NCI-H460 (cell line): ENCODE data around the gene CNTNAP2. TPM values are rescaled to one million over a fixed set of nuclear protein-coding genes. Genes with fewer than 3 reads are reported as not detected.
"Not testable (repeated sequence)": the region's sequence is repeated elsewhere in the genome, so short reads cannot be mapped to it uniquely, and the experiment has no call there.

Experiments
- DNase-seq: peaks from one replicate; pipeline ENCODE4 v3.0.0-alpha.2; 2016; ENCODE audit warnings: low read depth; ENCODE audit errors: extremely low read depth
- total RNA-seq: library from RNA; depleted of rRNA; stranded (reverse); fragments of >200 nt; shearing (Covaris generic); gene quantifications from 2 replicates; pipeline ENCODE4 v1.2.3, GENCODE V29; 2014

Gene CNTNAP2
- total RNA-seq, 1 experiment from 2014 or later: 0.15 TPM

DNA sequence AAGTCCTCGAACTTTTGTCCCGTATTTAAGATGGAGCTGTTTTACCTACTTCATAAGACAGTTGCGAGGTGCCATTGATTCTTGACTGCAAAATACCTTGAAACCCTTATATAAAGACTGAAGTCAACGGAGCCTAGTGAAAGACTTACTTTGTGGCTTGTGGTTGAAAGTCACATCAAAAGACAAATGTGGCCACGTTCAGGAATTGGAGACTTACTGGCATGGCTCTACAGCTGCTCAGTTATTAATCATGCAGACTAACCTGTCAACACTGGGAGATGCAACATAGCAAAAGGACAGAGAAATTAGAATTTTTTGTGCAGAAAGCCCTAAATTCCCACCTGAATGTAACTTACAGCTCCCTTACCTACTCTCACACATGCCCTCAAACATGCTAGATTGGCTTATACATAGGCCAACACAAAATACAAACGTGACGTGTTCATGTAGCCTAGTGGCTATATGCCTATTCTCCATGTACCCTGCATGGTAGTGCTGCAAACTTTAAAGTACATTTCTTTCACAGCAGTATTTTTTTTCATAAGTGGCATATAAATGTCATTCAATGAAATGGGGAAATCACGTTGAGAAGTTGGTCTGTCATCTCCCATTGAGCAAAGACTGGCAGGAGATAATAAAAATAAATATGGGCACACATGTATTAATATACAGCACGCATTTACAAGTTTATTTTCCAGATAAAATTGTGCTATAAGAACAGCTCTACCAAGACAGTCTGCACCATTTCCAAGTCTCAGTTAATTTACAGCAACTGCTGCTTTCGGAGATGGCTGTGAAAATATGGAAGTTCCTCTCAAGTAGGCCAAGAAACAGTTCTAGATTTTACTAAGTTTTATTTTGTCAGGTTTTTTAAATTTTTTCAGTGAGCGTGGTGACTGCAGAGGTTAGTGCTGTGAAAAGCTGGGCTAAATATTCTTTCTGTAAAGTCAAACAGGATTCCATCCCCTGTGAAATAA, 2303.5 kb downstream of the CNTNAP2 start:
- no peak for DNase-seq

- DNase-seq: no peak
Observed at GRCh38 chr7:148422030-148422429, 2305.4 kb downstream of the CNTNAP2 start.

DNA sequence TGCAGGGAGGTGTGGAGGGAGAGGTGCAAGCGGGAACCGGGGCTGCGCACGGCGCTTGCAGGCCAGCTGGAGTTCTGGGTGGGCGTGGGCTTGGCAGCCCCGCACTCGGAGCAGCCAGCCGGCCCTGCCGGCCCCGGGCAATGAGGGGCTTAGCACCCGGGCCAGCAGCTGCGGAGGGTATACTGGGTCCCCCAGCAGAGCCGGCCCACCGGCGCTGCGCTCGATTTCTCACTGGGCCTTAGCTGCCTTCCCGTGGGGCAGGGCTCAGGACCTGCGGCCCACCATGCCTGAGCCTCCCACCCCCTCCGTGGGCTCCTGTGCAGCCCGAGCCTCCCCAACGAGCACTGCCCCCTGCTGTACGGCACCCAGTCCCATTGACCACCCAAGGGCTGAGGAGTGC, 2309.8 kb downstream of the CNTNAP2 start:
- DNase-seq: not testable (repeated sequence)

- DNase-seq: not testable (repeated sequence)
Observed at GRCh38 chr7:148430690-148431089, 2314.1 kb downstream of the CNTNAP2 start.

GRCh38 chr7:148433521-148434180, 2317.1 kb downstream of the CNTNAP2 start:
- no peak for DNase-seq

DNA sequence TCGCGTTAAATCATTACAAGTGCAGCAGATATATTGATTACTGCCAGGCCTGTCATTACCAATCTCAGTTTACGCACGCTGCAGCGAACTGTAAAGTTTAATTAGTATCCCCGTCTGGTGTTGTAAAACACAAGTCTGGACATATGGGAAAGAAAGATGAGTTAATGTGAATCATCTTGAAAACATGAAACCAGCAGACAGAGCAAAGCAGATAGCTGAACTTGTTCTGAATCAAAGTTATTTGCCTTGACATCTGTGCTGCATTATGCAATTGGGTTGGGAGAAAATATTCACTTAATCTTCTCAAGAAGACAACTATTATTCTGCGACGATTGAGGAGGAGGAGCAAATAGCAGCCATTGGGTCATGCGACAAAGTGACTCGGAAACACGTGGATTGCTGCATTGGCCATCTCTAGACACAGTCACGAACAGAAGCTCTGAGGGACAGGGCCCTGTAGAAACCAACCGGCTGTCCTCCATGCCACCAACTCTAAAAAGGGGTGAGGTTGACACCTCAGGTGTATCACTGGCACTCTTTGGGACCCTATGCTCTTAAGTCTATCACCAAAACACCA, 2317.7 kb downstream of the CNTNAP2 start:
- DNase-seq: no peak

DNA sequence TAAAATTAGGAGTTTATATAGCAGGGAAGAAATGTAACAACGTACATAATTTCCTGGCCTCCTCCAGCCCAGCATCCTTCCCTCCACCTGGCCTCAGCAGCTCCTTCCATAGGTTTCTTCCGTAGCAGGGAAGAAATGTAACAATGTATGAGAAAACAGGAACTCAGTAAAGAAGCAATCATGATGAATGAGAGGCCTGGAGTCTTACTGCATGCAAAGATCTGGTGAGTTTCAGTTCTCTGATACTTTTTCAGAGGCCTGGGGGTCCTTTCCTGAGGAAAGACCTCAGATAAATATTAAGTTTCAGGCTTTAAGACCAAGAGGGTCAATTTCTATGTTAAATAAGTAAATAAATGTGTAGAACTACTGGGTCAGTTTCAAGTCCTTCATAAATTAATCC, 2318.3 kb downstream of the CNTNAP2 start:
- no peak for DNase-seq

GRCh38 chr7:148435715-148436114, 2319.1 kb downstream of the CNTNAP2 start:
- no peak for DNase-seq

GRCh38 chr7:148436135-148436534, 2319.5 kb downstream of the CNTNAP2 start:
- DNase-seq: no peak

- no peak for DNase-seq
Observed at GRCh38 chr7:148436571-148436970, 2320.0 kb downstream of the CNTNAP2 start.

GRCh38 chr7:148437043-148437442, 2320.4 kb downstream of the CNTNAP2 start:
- DNase-seq: no peak

- no peak for DNase-seq
Observed at GRCh38 chr7:148442141-148442655, 2325.6 kb downstream of the CNTNAP2 start.

DNA sequence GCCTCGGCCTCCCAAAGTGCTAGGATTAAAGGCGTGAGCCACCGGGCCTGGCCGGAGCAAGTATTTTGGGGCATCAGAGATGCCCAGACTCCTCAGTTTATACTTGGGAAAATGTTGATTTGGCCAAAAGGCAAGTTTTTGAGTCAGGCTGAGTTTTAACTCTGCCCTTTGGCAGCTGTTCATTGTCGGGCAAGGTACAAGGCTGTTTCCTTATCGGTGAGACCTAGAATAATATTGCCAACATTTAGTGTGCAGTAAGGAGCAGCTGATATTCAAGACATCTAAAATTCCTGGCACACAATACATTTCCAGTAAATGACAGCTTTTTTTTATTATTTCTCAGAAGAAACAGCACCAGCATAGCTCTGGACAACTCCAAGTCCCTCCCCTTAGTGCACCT, 2326.3 kb downstream of the CNTNAP2 start:
- no peak for DNase-seq

GRCh38 chr7:148445260-148446044, 2328.9 kb downstream of the CNTNAP2 start:
- no peak for DNase-seq

GRCh38 chr7:148447221-148447849, 2330.7 kb downstream of the CNTNAP2 start:
- DNase-seq: no peak

DNA sequence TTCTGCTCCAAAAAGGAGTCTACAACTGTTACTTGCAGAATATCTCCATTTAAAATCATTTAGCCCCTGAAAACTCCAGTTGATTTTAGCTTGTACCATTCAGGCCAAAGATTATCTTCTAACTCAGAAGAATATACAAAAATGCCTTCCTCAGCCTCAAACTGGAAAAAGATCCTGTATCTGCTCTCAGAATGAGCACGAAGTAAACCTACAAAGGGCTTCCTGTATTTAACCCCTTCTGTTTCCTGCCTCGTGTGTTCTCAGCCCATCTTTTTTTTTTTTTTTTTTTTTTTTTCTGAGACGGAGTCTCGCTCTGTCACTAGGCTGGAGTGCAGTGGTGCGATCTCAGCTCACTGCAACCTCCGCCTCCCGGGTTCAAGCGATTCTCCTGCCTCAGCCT, 2334.9 kb downstream of the CNTNAP2 start:
- DNase-seq: not testable (repeated sequence)

DNA sequence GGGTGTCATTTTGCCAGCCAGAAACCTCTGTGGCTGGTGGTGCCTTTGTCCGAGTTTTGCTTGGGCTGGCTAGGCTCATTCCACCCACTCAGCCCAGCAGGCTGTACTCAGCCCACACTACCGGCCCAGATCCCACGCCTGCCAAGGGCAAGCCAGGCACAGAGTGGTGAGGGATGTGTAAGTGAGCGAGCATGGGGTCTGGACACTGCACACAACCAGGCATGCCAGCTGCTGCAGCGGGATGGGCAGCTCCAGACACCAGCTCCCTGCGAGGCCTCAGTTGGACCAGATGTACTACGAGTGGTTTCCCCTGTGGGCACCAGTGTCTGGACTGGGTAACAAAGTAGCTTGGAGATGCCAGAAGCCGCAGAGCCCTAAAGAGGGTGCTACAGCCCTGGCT, 2339.8 kb downstream of the CNTNAP2 start:
- DNase-seq: no peak

DNA sequence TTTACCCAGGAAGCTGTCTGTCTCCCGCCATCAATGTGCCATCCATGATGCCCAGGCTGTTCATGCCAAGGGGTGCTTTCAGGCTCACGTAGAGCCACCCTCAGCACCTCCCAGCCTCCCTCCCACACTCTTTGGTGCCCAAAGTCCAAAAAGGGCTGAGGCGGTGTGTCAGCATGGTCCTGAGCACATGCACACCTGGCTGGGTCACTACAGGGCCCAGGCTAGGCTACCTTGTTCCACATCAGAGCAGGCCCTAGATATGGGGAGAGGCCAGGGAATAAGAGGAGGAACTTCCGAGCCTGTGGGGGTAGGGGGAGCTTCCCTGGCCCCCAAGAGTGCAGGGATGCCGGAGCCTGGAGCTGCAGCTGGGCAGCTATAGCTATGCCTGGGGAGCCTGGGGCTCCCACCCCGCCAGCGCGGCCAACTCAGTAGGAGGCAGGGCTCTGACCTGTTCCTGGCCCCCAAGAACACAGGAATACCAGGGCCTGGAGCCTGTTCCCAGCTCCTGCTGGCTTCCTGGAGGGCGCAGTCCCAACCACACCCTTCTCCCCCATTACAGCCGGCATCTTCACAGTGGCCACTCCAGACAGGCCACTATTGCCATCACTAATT, 2340.8 kb downstream of the CNTNAP2 start:
- DNase-seq: no peak

GRCh38 chr7:148458263-148458662, 2341.7 kb downstream of the CNTNAP2 start:
- DNase-seq: no peak
